IMR-90 (cell line): ENCODE results near the gene TNFRSF17. TPM values are rescaled to one million over a fixed set of nuclear protein-coding genes. Genes with fewer than 3 reads are reported as not detected.
A peak's percentile ranks its signal among the peaks of the same experiment; 100 is the strongest.

Experiments
- ATAC-seq: fragments of 200-7000 bp; cut with Tn5 transposase; 2 replicates; pipeline ENCODE4 v1.9.1; 2020; ENCODE audit warnings: low read depth, mild to moderate bottlenecking, moderate library complexity
- BruUV-seq: library from RNA; stranded (reverse); fragments of 400-500 nt; replicated peaks from 2 replicates; lab custom pipeline; 2021; lab: Mats Ljungman, UMichigan
- CTCF ChIA-PET: fragments of 300-600 bp; formaldehyde crosslinking; extraction: SDS; loops from one replicate; lab custom pipeline; 2021; ENCODE audit warnings: antibody characterized with exemption; lab: Yijun Ruan, JAX
- POLR2A ChIA-PET: fragments of 300-600 bp; sonication (Branson Sonifier 250); formaldehyde crosslinking; loops from one replicate; lab custom pipeline; 2022; ENCODE audit warnings: antibody characterized with exemption; ENCODE audit not compliant: unreplicated experiment; lab: Charles Lee
- DNase-seq: peaks from one replicate; pipeline ENCODE4 v3.0.0; 2013
- H2AFZ ChIP-seq: replicated peaks from 2 replicates; pipeline ENCODE3; 2013; ENCODE audit warnings: low read length, mild to moderate bottlenecking; ENCODE audit not compliant: poor library complexity
- H2AK5ac ChIP-seq: 2 replicates; pipeline ENCODE4 v1.6.1; 2013; ENCODE audit warnings: low read depth, low read length, inconsistent platforms
- H2AK9ac ChIP-seq: replicated peaks from 2 replicates; pipeline ENCODE3; 2013; ENCODE audit warnings: mild to moderate bottlenecking, low read depth, low read length, moderate library complexity; ENCODE audit not compliant: poor library complexity
- H2BK120ac ChIP-seq: 2 replicates; pipeline ENCODE4 v1.6.1; 2013; ENCODE audit warnings: low read depth, low read length, inconsistent platforms
- H2BK15ac ChIP-seq: 3 replicates; pipeline ENCODE4 v1.6.1; 2013; ENCODE audit warnings: low read depth, low read length, inconsistent platforms
- H2BK20ac ChIP-seq: 2 replicates; pipeline ENCODE4 v1.6.1; 2013; ENCODE audit warnings: low read depth, mild to moderate bottlenecking, inconsistent platforms, low read length, moderate library complexity
- H2BK5ac ChIP-seq: 2 replicates; pipeline ENCODE4 v1.6.1; 2013; ENCODE audit warnings: mild to moderate bottlenecking, low read depth, low read length, inconsistent platforms; ENCODE audit not compliant: poor library complexity, severe bottlenecking
- H3K14ac ChIP-seq: replicated peaks from 2 replicates; pipeline ENCODE4 v1.6.1; 2013; ENCODE audit warnings: low read depth, low read length, inconsistent platforms
- H3K18ac ChIP-seq: 2 replicates; pipeline ENCODE4 v1.6.1; 2013; ENCODE audit warnings: low read depth, low read length, control low read depth
- H3K23ac ChIP-seq: 2 replicates; pipeline ENCODE4 v1.6.1; 2013; ENCODE audit warnings: low read depth, low read length, inconsistent platforms
- H3K27ac ChIP-seq: 2 replicates; pipeline ENCODE4 v1.5.1; 2013; ENCODE audit warnings: mild to moderate bottlenecking, control low read depth, low read length; ENCODE audit not compliant: insufficient read depth
- H3K27me3 ChIP-seq: 2 replicates; pipeline ENCODE4 v1.6.1; 2013; ENCODE audit warnings: low read length; ENCODE audit not compliant: control insufficient read depth, insufficient read depth
- H3K36me3 ChIP-seq: 2 replicates; pipeline ENCODE4 v1.6.1; 2013; ENCODE audit warnings: low read length, mixed read lengths; ENCODE audit not compliant: control insufficient read depth, insufficient read depth
- H3K4ac ChIP-seq: 2 replicates; pipeline ENCODE4 v1.6.1; 2013; ENCODE audit warnings: low read depth, low read length, inconsistent platforms
- H3K4me1 ChIP-seq: 2 replicates; pipeline ENCODE4 v1.6.1; 2013; ENCODE audit warnings: low read length, mixed read lengths; ENCODE audit not compliant: control insufficient read depth, insufficient read depth
- H3K4me2 ChIP-seq: 2 replicates; pipeline ENCODE4 v1.6.1; 2013; ENCODE audit warnings: low read depth, mild to moderate bottlenecking, control low read depth, low read length, moderate library complexity
- H3K4me3 ChIP-seq: 2 replicates; pipeline ENCODE4 v1.5.1; 2013; ENCODE audit warnings: low read depth, mild to moderate bottlenecking, control low read depth, low read length, moderate library complexity; ENCODE audit not compliant: insufficient read depth
- H3K56ac ChIP-seq: 2 replicates; pipeline ENCODE4 v1.6.1; 2013; ENCODE audit warnings: low read length, inconsistent platforms; ENCODE audit not compliant: insufficient read depth; ENCODE audit errors: extremely low read depth
- H3K79me1 ChIP-seq, 2 experiments: 2 replicates each; pipeline ENCODE4 v1.6.1; 2013; ENCODE audit warnings: low read length in 2 of 2, inconsistent platforms in 1 of 2, low read depth in 1 of 2
- H3K9ac ChIP-seq: 2 replicates; pipeline ENCODE4 v1.6.1; 2013; ENCODE audit warnings: low read depth, low read length, control low read depth
- H3K9me1 ChIP-seq: 2 replicates; pipeline ENCODE4 v1.6.1; 2013; ENCODE audit warnings: low read length, inconsistent platforms; ENCODE audit not compliant: insufficient read depth
- H3K9me3 ChIP-seq: 2 replicates; pipeline ENCODE4 v1.6.1; 2013; ENCODE audit warnings: low read length; ENCODE audit not compliant: control insufficient read depth, insufficient read depth
- H4K20me1 ChIP-seq: 2 replicates; pipeline ENCODE4 v1.6.1; 2013; ENCODE audit warnings: low read length, inconsistent platforms; ENCODE audit not compliant: insufficient read depth
- H4K5ac ChIP-seq: 2 replicates; pipeline ENCODE4 v1.6.1; 2013; ENCODE audit warnings: mild to moderate bottlenecking, low read depth, low read length, control low read depth
- H4K8ac ChIP-seq, 2 experiments: 2 replicates each; pipeline ENCODE4 v1.6.1; 2013; ENCODE audit warnings: low read depth in 2 of 2, low read length in 2 of 2, control low read depth in 1 of 2, inconsistent platforms in 1 of 2
- H4K91ac ChIP-seq: 2 replicates; pipeline ENCODE4 v1.6.1; 2013; ENCODE audit warnings: low read depth, low read length, inconsistent platforms; ENCODE audit not compliant: insufficient read depth
- CEBPB ChIP-seq: IDR thresholded peaks from 2 replicates; pipeline ENCODE4 v1.6.1; 2012; ENCODE audit warnings: low read depth, low read length, improper control_type of control experiment
- CHD1 ChIP-seq: IDR thresholded peaks from 2 replicates; pipeline ENCODE4 v1.6.1; 2012; ENCODE audit warnings: low read depth, low read length, improper control_type of control experiment
- CTCF ChIP-seq: conservative IDR thresholded peaks from 2 replicates; pipeline ENCODE4 v1.5.1; 2012; ENCODE audit warnings: mild to moderate bottlenecking, low read depth, low read length, improper control_type of control experiment
- ELK1 ChIP-seq: fragments of 150-350 bp; IDR thresholded peaks from 2 replicates; pipeline ENCODE4 v1.6.1; 2016; ENCODE audit warnings: low read depth, mild to moderate bottlenecking, low read length, moderate library complexity, borderline replicate concordance
- FOS ChIP-seq: fragments of 150-350 bp; IDR thresholded peaks from 2 replicates; pipeline ENCODE4 v1.6.1; 2016; ENCODE audit warnings: low read depth, low read length
- MAFK ChIP-seq: IDR thresholded peaks from 2 replicates; pipeline ENCODE4 v1.6.1; 2012; ENCODE audit warnings: low read depth, low read length, improper control_type of control experiment
- MAZ ChIP-seq: IDR thresholded peaks from 2 replicates; pipeline ENCODE4 v1.6.1; 2012; ENCODE audit warnings: low read depth, mild to moderate bottlenecking, low read length, improper control_type of control experiment, moderate library complexity, borderline replicate concordance
- MXI1 ChIP-seq: IDR thresholded peaks from 2 replicates; pipeline ENCODE4 v1.6.1; 2012; ENCODE audit warnings: low read depth, mild to moderate bottlenecking, low read length, moderate library complexity, borderline replicate concordance
- NFE2L2 ChIP-seq: fragments of 150-350 bp; IDR thresholded peaks from 2 replicates; pipeline ENCODE4 v1.6.1; 2016; ENCODE audit warnings: low read depth, mild to moderate bottlenecking, low read length
- POLR2A ChIP-seq: IDR thresholded peaks from 2 replicates; pipeline ENCODE4 v1.6.1; 2012; ENCODE audit warnings: mild to moderate bottlenecking, low read depth, low read length
- RAD21 ChIP-seq: IDR thresholded peaks from 2 replicates; pipeline ENCODE4 v1.6.1; 2012; ENCODE audit warnings: low read length, improper control_type of control experiment
- RCOR1 ChIP-seq: IDR thresholded peaks from 2 replicates; pipeline ENCODE4 v1.6.1; 2012; ENCODE audit warnings: mild to moderate bottlenecking, low read length, improper control_type of control experiment; ENCODE audit not compliant: insufficient replicate concordance
- RFX5 ChIP-seq: IDR thresholded peaks from 2 replicates; pipeline ENCODE4 v1.8.0; 2012; ENCODE audit warnings: low read depth, mild to moderate bottlenecking, low read length, moderate library complexity
- SMC3 ChIP-seq: fragments of 150-350 bp; IDR thresholded peaks from 2 replicates; pipeline ENCODE4 v1.6.1; 2016; ENCODE audit warnings: low read depth, mild to moderate bottlenecking, antibody characterized with exemption, low read length, moderate library complexity
- USF2 ChIP-seq: fragments of 150-350 bp; IDR thresholded peaks from 2 replicates; pipeline ENCODE4 v1.6.1; 2017; ENCODE audit warnings: mild to moderate bottlenecking, antibody characterized with exemption, low read length, low read depth
- WGBS, 2 experiments: methylation state at CpG; one replicate each; pipeline versions ENCODE4 v1.1.5 to v1.1.7; 2013; ENCODE audit warnings: missing lambda C conversion rate in 2 of 2; ENCODE audit not compliant: insufficient read length in 1 of 2; ENCODE audit errors: extremely low coverage in 2 of 2; 5-methylcytosine and 5-hydroxymethylcytosine counted together
- dilution Hi-C: fragments of 300-500 bp; cut with HindIII; formaldehyde crosslinking; loops from one replicate; pipeline ENCODE4 v1.14.3; 2018; ENCODE audit warnings: low sequenced_read_pairs; ENCODE audit not compliant: unreplicated experiment
- in situ Hi-C: fragments of 300-500 bp; cut with MboI; formaldehyde crosslinking; loops from 3 replicates; pipeline ENCODE4 v1.14.3; 2019; ENCODE audit warnings: low sequenced_read_pairs, inconsistent platforms, mixed read lengths
- intact Hi-C: fragments of 100-400 bp; cut with micrococcal nuclease; formaldehyde crosslinking; loops from 2 replicates; pipeline ENCODE4 v1.10.0; 2022
- polyA plus RNA-seq, 3 experiments: library from polyadenylated mRNA; depleted of rRNA; stranded (reverse); fragments of >200 nt; gene quantifications; 2 replicates each; pipeline ENCODE4 v1.2.3, GENCODE V29; 2012; ENCODE audit warnings: low replicate concordance in 1 of 3
- total RNA-seq: library from RNA; depleted of rRNA; stranded (reverse); fragments of >200 nt; gene quantifications from 2 replicates; pipeline ENCODE4 v1.2.3, GENCODE V29; 2012

TNFRSF17 gene
- total and polyA plus RNA-seq, 2 of the 4 experiments (the other 2 are of a cell fraction): not detected

- 100% methylated on average over 2 of the region's 9 CpGs; no CpG with 5 or more reads in 1 of the 2 experiments for WGBS, 2 experiments
- peaks cover 3% of the 10 kb centered on the region; the same call in 1 of the 2 replicates for H3K4me1 ChIP-seq
- no peak for DNase-seq
- no TSS peak for BruUV-seq
- H2AK9ac ChIP-seq: no peak overlapping the region
- H2BK20ac ChIP-seq: no peak overlapping the region
- H3K9ac ChIP-seq: no peak overlapping the region
- H2BK120ac ChIP-seq: no peak overlapping the region
- no peak overlapping the region for H2AK5ac ChIP-seq
- H2AFZ ChIP-seq: no peak overlapping the region
- no peak for ATAC-seq
- H3K27me3 ChIP-seq: no peaks in the 10 kb centered on the region
- no peak overlapping the region for H4K8ac ChIP-seq
- no peak overlapping the region for H3K4me3 ChIP-seq
- in situ Hi-C loops (loop anchor here (5.0 kb wide), 1 partner anchor 78 kb away; no protein-coding TSS in a partner anchor), dilution Hi-C loops (no loop called here), intact Hi-C loops (loop anchor here (5.0 to 10.0 kb wide), 4 partner anchors 38 to 124 kb away; partner anchors contain the start of gene RSL1D1)
- H3K36me3 ChIP-seq: no peaks in the 10 kb centered on the region
- no peak overlapping the region for H3K18ac ChIP-seq
- H3K4me2 ChIP-seq: no peak overlapping the region
- no peaks in the 10 kb centered on the region; the same call in 1 of the 2 replicates for H4K20me1 ChIP-seq
- no peak overlapping the region for H4K5ac ChIP-seq
- no peak overlapping the region for H3K4ac ChIP-seq
- H3K27ac ChIP-seq: no peak overlapping the region
- H2BK15ac ChIP-seq: no peak overlapping the region
- 0 out of 2 replicates have a peak overlapping the region, but pooled peaks have one; percentile 25 for H3K23ac ChIP-seq
- H3K79me1 ChIP-seq: peaks cover 24 to 72% of the 10 kb centered on the region in 2 experiments
- ChIA-PET POLR2A (no interaction called here), CTCF (interaction anchor here (1.2 kb wide), 1 partner anchor 89 kb away, joined by 3 read pairs; no protein-coding TSS in a partner anchor)
- H3K9me1 ChIP-seq: 0 out of 2 replicates have a peak, but pooled peaks cover 3% of the 10 kb centered on the region
- no peak overlapping the region for H3K14ac ChIP-seq
- H3K9me3 ChIP-seq: no peaks in the 10 kb centered on the region
- no peak overlapping the region for H4K91ac ChIP-seq
- H2BK5ac ChIP-seq: no peak overlapping the region
- no peak overlapping the region for H3K56ac ChIP-seq
- no peak for TF ChIP-seq FOS
- no peak for TF ChIP-seq MXI1
- TF ChIP-seq CTCF: no peak
- TF ChIP-seq MAFK: no peak
- TF ChIP-seq SMC3: no peak
- TF ChIP-seq ELK1: no peak
- no peak for TF ChIP-seq RCOR1
- TF ChIP-seq CEBPB: no peak
- TF ChIP-seq POLR2A: no peak
- no peak for TF ChIP-seq MAZ
- TF ChIP-seq NFE2L2: no peak
- no peak for TF ChIP-seq USF2
- no peak for TF ChIP-seq RFX5
- TF ChIP-seq CHD1: no peak
- TF ChIP-seq RAD21: no peak
Observed at GRCh38 chr16:11979013-11979672, 14.1 kb downstream of the TNFRSF17 start.
